GM12878 (cell line): ENCODE results near the gene GRIA4. TPM values are rescaled to one million over a fixed set of nuclear protein-coding genes. Genes with fewer than 3 reads are reported as not detected.

Experiments
- E4F1 ChIP-seq: fragments of 450-650 bp; IDR thresholded peaks from 2 replicates; pipeline ENCODE4 v1.6.1; 2018; ENCODE audit warnings: borderline replicate concordance, mild to moderate bottlenecking; ENCODE audit not compliant: partially characterized antibody
- GABPA ChIP-seq: IDR thresholded peaks from 2 replicates; pipeline ENCODE4 v1.6.1; 2014; ENCODE audit warnings: antibody characterized with exemption, low read depth, mild to moderate bottlenecking, inconsistent platforms
- MEF2B ChIP-seq: fragments of 450-650 bp; IDR thresholded peaks from 2 replicates; pipeline ENCODE4 v1.6.1; 2018; ENCODE audit warnings: mild to moderate bottlenecking, moderate library complexity; ENCODE audit not compliant: partially characterized antibody, poor library complexity, severe bottlenecking
- SKIL ChIP-seq: fragments of 450-650 bp; IDR thresholded peaks from 2 replicates; pipeline ENCODE4 v1.6.1; 2017; ENCODE audit warnings: mild to moderate bottlenecking, low read depth, inconsistent platforms; ENCODE audit not compliant: poor library complexity, severe bottlenecking
- STAT3 ChIP-seq: IDR thresholded peaks from 2 replicates; pipeline ENCODE4 v1.6.1; 2011; ENCODE audit warnings: low read depth, low read length, improper control_type of control experiment
- ZNF592 ChIP-seq: fragments of 450-650 bp; IDR thresholded peaks from 2 replicates; pipeline ENCODE4 v1.6.1; 2017; ENCODE audit warnings: mild to moderate bottlenecking, moderate library complexity
- polyA plus RNA-seq, 11 experiments: library from polyadenylated mRNA; depleted of rRNA in 4 of 11; unstranded in 6 of 11; stranded (reverse) in 5 of 11; fragments of >200 nt; fragmentation: Nextera tagmentation in 4 of 11; fragmentation: Illumina TruSeq in 1 of 11; extraction: Ambion mirVana in 4 of 11; extraction: Trizol in 1 of 11; gene quantifications; 1 replicate in 1 of 11; 2 replicates in 10 of 11; pipeline versions ENCODE4 v1.2.1 to v1.2.3, GENCODE V29; 2011 to 2016; ENCODE audit warnings: inconsistent platforms in 2 of 11, missing spikeins in 2 of 11, low read depth in 1 of 11
- total RNA-seq, 4 experiments: library from RNA; depleted of rRNA in 3 of 4; stranded (reverse); fragments of >200 nt in 3 of 4; fragmentation: Illumina TruSeq in 1 of 4; extraction: Trizol in 1 of 4; gene quantifications; 2 replicates each; pipeline versions ENCODE4 v1.2.1 to v1.2.3, GENCODE V29; 2013 to 2021

GRIA4 gene
- total and polyA plus RNA-seq, 10 of the 15 experiments (the other 5 are each of a cell fraction or from before 2014, with no cell fraction given): 0.04 TPM; not detected in 9

- TF ChIP-seq ZNF592: no peak
- no peak for TF ChIP-seq STAT3
- no peak for TF ChIP-seq E4F1
- no peak for TF ChIP-seq MEF2B
- no peak for TF ChIP-seq GABPA
- TF ChIP-seq SKIL: no peak
Observed at GRCh38 chr11:105786741-105787140, 176.9 kb downstream of the GRIA4 start (continued).
